GM19239 (cell line): ENCODE measurements around the gene GLMN.
"Not testable (repeated sequence)": the region's sequence is repeated elsewhere in the genome, so short reads cannot be mapped to it uniquely, and the experiment has no call there.

ENCODE experiments used
- DNase-seq: peaks from one replicate; pipeline ENCODE4 v3.0.0; 2011; ENCODE audit warnings: low spot score; ENCODE audit not compliant: insufficient read length
- FAIRE-seq: peaks from 2 replicates; lab custom pipeline; 2011; peaks lifted over from hg19 to GRCh38; lab: Jason Lieb, UNC

GLMN gene

DNA sequence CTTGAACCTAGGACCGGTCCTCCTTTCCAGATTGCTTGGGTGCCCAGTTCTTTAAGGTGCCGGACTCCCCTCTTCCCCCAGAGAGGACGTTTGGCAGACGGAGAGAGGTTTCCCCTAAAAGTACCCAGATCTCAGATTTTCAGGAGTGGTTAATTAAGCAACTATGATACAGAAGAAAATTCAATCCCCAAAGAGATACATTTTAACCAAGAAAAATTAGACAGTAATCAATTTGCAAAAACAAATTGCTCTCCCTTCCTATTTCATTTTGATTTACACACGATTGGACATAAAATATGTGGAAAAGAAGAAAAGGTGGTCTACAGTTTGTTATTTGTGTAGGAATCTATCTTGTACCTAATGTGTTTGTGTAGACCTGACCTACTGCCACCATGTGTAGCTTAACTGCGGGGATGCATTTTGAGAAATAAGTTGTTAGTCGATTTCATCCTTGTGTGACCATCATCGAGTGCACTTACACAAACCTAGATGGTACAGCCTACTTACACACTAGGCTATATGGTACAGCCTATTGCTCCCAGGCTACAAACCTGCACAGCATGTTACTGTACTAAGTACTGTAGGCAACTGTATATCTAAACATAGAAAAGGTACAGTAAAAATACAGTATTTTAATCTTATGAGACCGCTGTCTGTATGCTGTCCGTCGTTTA lies 827 bp upstream of the GLMN start:
- no peak for DNase-seq

GRCh38 chr1:92298213-92298572 lies 594 bp downstream of the GLMN start:
- FAIRE-seq: no peak
- no peak for DNase-seq

More for the DNA sequence above, 827 bp upstream of the GLMN start:
- FAIRE-seq: peak; percentile 75

- FAIRE-seq: peak; percentile 52
- DNase-seq: no peak
Observed at GRCh38 chr1:92291372-92291999, 7.3 kb downstream of the GLMN start.

DNA sequence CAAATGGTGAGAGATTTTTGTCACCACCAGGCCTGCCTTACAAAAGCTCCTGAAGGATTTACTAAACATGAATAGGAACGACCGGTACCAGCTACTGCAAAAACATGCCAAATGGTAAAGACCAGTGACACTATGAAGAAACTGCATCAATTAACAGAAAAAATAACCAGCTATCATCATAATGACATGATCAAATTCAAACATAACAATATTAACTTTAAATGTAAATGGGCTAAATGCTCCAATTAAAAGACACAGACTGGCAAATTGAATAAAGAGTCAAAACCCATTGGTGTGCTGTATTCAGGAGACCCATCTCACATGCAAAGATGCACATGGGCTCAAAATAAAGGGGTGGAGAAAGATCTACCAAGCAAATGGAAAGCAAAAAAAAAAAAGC lies 17.4 kb downstream of the GLMN start:
- DNase-seq, FAIRE-seq: not testable (repeated sequence)

DNA sequence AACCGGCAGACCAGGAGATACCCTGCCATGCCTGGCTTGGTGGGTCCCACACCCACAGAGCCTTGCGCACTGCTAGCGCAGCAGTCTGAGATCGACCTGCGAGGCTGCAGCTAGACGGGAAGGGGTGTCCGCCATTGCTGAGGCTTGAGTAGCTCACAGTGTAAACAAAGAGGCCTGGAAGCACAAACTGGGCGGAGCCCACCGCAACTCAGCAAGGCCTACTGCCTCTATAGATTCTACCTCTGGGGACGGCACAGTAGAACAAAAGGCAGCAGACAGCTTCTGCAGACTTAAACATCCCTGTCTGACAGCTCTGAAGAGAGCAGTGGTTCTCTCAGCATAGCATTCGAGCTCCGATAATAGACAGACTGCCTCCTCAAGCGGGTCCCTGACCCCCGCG lies 19.0 kb downstream of the GLMN start:
- not testable (repeated sequence) for FAIRE-seq, DNase-seq

- DNase-seq (no peak), FAIRE-seq (no peak)
Observed at GRCh38 chr1:92277105-92277723, 21.6 kb downstream of the GLMN start.

DNA sequence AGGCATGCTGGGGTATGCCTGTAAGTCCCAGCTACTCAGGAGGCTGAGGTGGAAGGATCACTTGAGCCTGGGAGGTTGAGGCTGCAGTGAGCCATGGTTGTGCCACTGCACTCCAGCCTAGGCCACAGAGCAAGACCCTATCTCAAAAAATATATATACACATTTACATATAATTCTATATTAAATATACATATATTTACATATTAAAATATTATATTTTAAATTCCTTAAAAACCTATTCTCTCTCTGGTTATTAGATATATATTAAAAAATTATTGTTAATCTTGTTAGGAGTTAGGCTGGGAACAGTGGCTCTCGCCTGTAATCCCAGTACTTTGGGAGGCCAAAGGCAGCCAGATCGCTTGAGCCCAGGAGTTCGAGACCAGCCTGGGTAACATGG lies 22.7 kb downstream of the GLMN start:
- FAIRE-seq (no peak), DNase-seq (no peak)

- FAIRE-seq: no peak
Observed at GRCh38 chr1:92274939-92275338, 23.8 kb downstream of the GLMN start.

DNA sequence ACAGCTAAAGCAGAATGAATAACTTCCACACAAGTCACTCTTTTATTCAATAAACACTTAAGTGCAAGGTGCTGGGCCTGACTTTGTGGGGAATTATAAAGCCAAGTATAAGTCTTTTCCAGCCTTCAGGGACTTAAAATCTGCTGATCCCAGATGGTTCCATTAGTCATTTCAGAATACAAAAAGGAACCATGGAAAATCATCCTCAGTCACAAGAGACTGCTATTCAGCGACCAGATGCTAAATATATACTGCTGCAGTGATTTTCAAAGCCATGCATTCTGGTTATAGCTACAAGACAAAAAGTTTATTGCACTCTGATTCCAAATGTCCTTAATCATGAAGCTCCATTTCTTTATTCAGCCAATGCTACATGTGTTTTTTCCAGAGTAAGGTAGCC lies 25.7 kb downstream of the GLMN start:
- DNase-seq (no peak), FAIRE-seq (no peak)

More at GRCh38 chr1:92274939-92275338, 23.8 kb downstream of the GLMN start:
- DNase-seq: no peak

DNA sequence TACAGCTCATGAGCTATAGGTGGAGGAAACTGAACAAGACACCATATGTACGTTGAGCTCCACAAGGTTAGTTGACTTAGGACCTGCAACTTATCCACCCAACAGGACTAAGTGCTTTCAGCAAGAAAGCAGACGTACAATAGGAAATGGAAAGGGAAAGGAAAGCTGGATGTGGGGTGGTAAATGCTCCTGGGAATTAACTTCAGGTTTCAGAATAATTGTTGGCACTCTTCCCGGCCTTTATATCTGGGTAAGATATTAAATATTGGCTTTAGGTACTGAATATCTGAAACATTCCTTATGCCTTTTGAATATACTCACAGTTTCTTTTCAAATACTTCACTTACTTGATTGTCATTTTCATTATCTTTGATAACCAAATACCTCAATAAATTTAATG lies 36.3 kb downstream of the GLMN start:
- DNase-seq (no peak), FAIRE-seq (no peak)

- no peak for DNase-seq
- no peak for FAIRE-seq
Observed at GRCh38 chr1:92259350-92259749, 39.4 kb downstream of the GLMN start.

DNA sequence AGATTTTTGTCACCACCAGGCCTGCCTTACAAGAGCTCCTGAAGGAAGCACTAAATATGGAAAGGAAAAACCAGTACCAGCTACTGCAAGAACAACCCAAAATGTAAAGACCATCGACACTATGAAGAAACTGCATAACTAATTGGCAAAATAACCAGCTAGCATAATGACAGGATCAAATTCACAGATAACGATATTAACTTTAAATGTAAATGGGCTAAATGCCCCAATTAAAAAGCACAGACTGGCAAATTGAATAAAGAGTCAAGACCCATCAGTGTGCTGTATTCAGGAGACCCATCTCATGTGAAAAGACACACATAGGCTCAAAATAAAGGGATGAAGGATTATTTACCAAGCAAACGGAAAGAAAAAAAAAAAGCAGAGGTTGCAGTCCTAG lies 44.1 kb downstream of the GLMN start:
- FAIRE-seq, DNase-seq: not testable (repeated sequence)

DNA sequence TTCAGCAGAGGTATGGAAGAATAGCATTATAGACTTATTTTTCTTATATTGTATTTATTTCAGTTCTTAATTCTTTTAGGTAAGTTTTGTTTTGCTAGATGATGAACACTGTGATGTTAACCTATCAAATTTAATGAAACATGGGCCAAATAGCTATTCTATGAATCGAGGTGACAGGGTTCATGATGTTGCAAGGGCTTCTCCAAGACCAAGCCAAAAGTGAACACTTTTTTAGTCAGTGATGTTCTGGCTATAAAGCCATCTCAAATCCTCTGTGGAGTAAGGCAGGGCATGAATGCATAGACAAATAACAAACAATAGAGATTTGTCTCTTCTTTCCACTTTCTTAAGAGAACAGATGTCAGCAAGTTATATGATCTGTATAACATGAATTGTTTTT lies 54.4 kb downstream of the GLMN start:
- FAIRE-seq: no peak
- no peak for DNase-seq

DNA sequence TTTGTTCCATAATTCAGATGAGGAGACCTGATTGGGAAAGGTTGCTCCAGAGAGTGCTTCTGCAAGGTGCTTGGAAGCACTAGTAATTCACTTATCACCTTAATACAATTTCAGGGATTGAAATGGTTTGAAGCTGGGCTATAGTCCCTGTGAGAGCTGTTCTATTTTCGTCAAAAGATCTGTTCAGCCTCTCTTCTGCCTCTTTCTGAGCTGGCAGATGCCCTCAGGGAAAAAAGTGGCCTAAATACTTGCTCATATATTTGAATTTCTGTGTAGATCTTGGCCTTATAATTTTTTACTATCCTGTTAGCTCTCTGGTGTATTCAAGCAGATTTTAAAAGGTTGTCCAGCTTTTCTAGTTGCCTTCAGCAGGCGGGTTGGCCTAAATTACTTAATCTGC lies 58.8 kb downstream of the GLMN start:
- no peak for FAIRE-seq
- no peak for DNase-seq

GRCh38 chr1:92230736-92231135 lies 68.1 kb downstream of the GLMN start:
- FAIRE-seq (no peak), DNase-seq (no peak)

GRCh38 chr1:92228401-92228800 lies 70.4 kb downstream of the GLMN start:
- DNase-seq (no peak), FAIRE-seq (no peak)

DNA sequence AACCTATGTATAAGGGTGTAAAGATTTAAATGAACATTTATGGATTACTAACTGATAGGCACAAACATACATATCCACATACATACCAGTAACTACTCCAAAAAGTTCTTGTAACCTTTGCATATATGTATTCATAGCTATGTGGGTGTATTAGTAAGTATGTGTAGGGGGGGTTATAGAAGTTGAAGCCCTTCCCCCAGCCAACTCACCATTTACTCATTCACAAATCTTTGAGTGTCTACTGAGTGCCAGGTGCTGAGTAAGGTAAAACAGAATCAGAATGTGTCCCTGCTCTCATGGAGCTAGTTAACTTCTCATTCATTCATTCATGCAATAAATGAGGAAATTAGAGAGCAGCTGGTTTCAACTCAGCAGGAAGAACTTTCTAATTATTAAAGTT lies 79.8 kb downstream of the GLMN start:
- FAIRE-seq: no peak

GRCh38 chr1:92218559-92218958 lies 80.2 kb downstream of the GLMN start:
- FAIRE-seq (no peak), DNase-seq (no peak)

More for the DNA sequence above, 79.8 kb downstream of the GLMN start:
- no peak for DNase-seq

- no peak for FAIRE-seq
- DNase-seq: no peak
Observed at GRCh38 chr1:92217721-92218120, 81.1 kb downstream of the GLMN start, which contains the start of gene C1orf146. Gene C1orf146, plus strand, starts transcription at chr1:92217915. Its CDS starts 13,506 bp downstream, at chr1:92231421.

DNA sequence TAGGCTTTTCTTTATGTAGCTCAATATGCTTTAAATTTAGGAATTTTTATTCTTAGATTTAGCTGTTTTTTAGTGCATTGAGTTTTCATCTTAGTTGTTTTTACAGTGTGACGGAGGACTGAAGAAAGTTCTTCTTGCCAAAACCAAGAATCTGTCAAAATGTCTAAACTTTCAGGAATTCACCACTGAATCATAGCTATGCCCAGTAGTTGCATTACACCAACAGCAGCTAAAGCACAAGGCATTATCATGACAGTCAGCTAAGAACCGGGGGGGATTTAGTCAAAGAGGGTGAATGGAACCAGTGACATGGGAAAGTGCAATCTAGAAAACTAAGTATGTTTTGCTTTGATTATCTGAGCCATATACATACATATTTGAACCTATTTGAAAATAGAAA lies 87.6 kb downstream of the GLMN start:
- no peak for DNase-seq
- FAIRE-seq: no peak

- no peak for DNase-seq
Observed at GRCh38 chr1:92210701-92211100, 88.1 kb downstream of the GLMN start.

More at GRCh38 chr1:92210701-92211100, 88.1 kb downstream of the GLMN start:
- FAIRE-seq: no peak
